DND-41 (cell line): ENCODE data around the gene KLKB1.

Source experiments
- CTCF ChIP-seq: IDR thresholded peaks from 2 replicates; pipeline ENCODE4 v1.5.1; 2012; ENCODE audit warnings: borderline replicate concordance, low read length, moderate library complexity, mild to moderate bottlenecking; ENCODE audit not compliant: poor library complexity, severe bottlenecking; ENCODE audit errors: extremely low read depth
- EZH2 ChIP-seq: IDR thresholded peaks from 3 replicates; pipeline ENCODE4 v1.6.1; 2012; ENCODE audit warnings: borderline replicate concordance, low read depth, mild to moderate bottlenecking, moderate library complexity, low read length, inconsistent platforms; ENCODE audit not compliant: severe bottlenecking

GRCh38 chr4:186240452-186240847 is 13.1 kb downstream of the KLKB1 start:
- TF ChIP-seq CTCF (no peak), EZH2 (no peak)
